Bronchial epithelial cell (primary cell): Measurements from ENCODE around the gene TMEM213. TPM values are rescaled to one million over a fixed set of nuclear protein-coding genes. Genes with fewer than 3 reads are reported as not detected.

Source experiments
- DNase-seq: peaks from one replicate; pipeline ENCODE4 v3.0.0-alpha.2; 2010; ENCODE audit warnings: low read depth
- FAIRE-seq: peaks from 2 replicates; lab custom pipeline; 2011; peaks lifted over from hg19 to GRCh38; lab: Jason Lieb, UNC
- H3K27me3 ChIP-seq: 2 replicates; pipeline ENCODE4 v1.5.1; 2011; ENCODE audit warnings: low read length; ENCODE audit not compliant: control insufficient read depth, insufficient read depth
- H3K36me3 ChIP-seq: 2 replicates; pipeline ENCODE4 v1.5.1; 2011; ENCODE audit warnings: low read length; ENCODE audit not compliant: control insufficient read depth, insufficient read depth
- H3K4me3 ChIP-seq: 2 replicates; pipeline ENCODE4 v1.5.1; 2011; ENCODE audit warnings: mild to moderate bottlenecking, low read depth, low read length, control low read depth
- CTCF ChIP-seq: IDR thresholded peaks from 2 replicates; pipeline ENCODE4 v1.5.1; 2011; ENCODE audit warnings: mild to moderate bottlenecking, moderate library complexity, low read length, control low read depth, inconsistent platforms; ENCODE audit not compliant: insufficient read depth, severe bottlenecking
- total RNA-seq: library from RNA; depleted of rRNA; stranded (reverse); fragments of >200 nt; gene quantifications from 2 replicates; pipeline ENCODE4 v1.2.1, GENCODE V29; 2014

TMEM213 gene
- total RNA-seq, 1 donor from 2014 or later: not detected

GRCh38 chr7:138843632-138844580 lies 46.1 kb downstream of the TMEM213 start:
- H3K4me3 ChIP-seq: no peak overlapping the region
- no peaks in the 10 kb centered on the region for H3K27me3 ChIP-seq
- DNase-seq: no peak
- no peak for FAIRE-seq
- TF ChIP-seq CTCF: no peak
- no peaks in the 10 kb centered on the region for H3K36me3 ChIP-seq

DNA sequence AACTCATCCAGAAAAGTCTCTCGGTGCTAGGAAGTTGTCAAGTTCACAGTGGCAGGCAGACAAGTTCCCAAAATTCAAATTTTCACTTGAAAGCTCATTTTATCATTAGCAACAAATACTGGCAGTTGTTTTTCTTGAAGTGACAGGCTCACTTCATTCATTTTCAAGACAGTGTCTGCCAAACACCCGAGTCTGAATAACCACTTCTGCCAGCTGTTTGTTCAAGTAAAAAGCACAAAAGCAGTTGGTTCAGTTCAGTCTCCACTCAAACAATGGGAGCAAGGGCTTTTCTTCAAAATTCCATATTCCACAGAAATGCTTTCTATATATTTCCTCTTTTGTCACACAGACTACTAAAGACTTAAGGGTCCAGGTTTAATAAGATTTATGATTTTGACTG lies 47.9 kb downstream of the TMEM213 start:
- TF ChIP-seq CTCF: no peak

DNA sequence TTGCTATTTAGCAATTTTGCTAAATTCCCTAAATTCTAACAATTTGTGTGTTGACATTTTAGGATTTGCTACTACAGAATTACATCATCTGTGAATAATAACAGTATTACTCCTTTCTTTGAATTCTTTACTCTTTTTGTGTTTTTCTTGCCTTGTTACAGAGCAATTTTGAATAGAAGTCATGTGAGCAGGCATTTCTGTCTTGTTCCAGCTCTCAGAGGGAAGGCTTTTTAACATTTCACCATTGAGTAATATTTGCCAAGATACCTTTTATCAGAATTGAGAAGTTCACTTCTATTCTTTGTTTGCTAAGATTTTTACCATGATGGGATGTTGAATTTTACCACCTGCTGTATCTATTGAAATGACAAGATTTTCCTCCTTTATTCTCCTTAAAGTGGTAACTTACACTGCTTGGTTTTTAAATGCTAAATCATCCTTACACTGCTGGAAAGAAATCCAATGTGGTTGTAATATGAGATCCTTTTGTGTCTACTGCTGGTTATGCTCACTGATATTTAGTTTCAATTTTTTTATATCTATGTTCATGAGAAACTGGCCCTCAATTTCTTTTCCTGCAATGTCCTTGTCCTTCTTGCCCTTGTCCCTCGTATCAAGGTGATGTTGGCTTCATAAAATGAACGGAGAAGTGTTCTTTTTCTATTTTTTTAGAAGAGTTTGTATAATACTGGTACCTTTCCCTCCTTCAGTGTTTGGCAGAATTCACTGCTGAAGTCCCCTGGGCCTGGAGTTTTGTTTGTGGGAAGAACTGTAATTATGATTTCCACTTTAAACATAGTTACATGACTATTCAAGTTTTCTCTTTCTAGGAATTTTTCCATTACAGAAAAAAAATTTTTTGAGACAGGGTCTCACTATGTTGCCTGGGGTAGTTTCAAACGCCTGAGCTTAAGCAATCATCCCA lies 50.5 kb downstream of the TMEM213 start:
- no peaks in the 10 kb centered on the region for H3K36me3 ChIP-seq
- no peak for DNase-seq
- FAIRE-seq: no peak
- TF ChIP-seq CTCF: no peak
- H3K27me3 ChIP-seq: no peaks in the 10 kb centered on the region
- no peak overlapping the region for H3K4me3 ChIP-seq

More for the DNA sequence above, 47.9 kb downstream of the TMEM213 start:
- no peak for FAIRE-seq
- Histone ChIP-seq H3K27me3 (no peaks in the 10 kb centered on the region), H3K36me3 (no peaks in the 10 kb centered on the region), H3K4me3 (no peak overlapping the region)
- DNase-seq: no peak

GRCh38 chr7:138849701-138850100 lies 51.9 kb downstream of the TMEM213 start:
- no peaks in the 10 kb centered on the region for H3K27me3 ChIP-seq
- no peaks in the 10 kb centered on the region for H3K36me3 ChIP-seq
- DNase-seq (no peak), FAIRE-seq (no peak)
- TF ChIP-seq CTCF: no peak
- no peak overlapping the region for H3K4me3 ChIP-seq

- DNase-seq (no peak), FAIRE-seq (no peak)
- Histone ChIP-seq H3K4me3 (no peak overlapping the region), H3K36me3 (no peaks in the 10 kb centered on the region), H3K27me3 (no peaks in the 10 kb centered on the region)
- no peak for TF ChIP-seq CTCF
These were observed 54.7 kb downstream of the TMEM213 start for GRCh38 chr7:138852469-138852868.
